Stimulated activated naive CD4-positive, alpha-beta T cell treated with Interleukin-2 at 50 U/mL for 16 hours (primary cell): ENCODE results near the gene DOK1.

ENCODE experiments used
- DNase-seq: peaks from one replicate; lab custom pipeline; 2025; lab: John Stamatoyannopoulos, UW

The DOK1 gene

DNA sequence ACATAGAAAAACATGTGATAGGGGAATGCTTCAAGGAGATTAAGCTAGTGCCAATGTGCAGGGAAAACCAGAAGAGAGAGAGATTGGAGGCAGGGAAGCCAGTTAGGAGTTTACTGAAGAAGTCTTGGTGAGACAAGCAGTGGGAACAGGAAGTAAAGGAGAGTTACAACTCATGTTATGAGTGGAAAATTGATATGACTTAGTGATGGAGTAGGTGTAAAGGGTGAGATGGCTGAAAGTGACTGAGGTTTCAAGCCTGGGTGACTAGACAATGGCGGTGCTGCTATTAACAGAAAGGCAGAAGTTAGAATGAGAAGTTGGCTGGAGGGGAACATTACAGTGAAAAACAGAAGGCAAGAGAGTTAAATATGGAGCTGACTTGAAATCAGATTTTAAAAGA lies 16.5 kb downstream of the DOK1 start:
- DNase-seq: no peak

DNA sequence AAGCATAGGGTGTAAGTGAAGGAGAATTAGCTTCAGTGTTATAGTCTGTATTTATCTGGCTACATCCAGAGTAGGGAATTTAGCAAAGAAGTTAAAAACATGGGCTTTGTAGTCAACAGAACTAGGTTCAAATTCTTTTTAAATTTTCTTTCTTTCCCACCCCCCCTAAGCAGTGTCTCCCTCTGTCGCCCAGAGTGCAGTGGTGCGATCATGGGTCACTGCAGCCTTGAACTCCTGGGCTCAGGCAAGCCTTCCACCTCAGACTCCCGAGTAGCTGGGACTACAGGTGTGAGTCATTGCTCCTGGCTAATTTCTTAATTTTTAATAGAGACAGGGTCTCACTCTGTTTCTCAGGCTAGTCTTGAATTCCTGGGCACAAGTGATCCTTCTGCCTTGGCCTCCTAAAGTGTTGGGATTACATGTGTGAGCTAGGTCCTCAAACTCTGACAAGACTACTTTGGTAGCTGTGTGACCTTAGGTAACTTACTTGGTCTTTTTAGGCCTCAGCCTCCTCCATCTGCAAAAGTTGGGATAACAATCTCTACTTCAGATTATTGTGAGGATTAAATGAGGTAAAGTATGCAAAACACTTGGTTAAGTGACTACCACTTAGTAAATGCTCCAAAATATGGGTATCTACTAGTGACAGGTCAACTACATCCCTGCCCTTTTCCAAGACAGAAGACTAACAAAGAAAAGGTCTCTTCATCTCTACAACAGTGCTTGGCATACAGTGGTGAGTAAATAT lies 17.8 kb downstream of the DOK1 start:
- DNase-seq: no peak

DNA sequence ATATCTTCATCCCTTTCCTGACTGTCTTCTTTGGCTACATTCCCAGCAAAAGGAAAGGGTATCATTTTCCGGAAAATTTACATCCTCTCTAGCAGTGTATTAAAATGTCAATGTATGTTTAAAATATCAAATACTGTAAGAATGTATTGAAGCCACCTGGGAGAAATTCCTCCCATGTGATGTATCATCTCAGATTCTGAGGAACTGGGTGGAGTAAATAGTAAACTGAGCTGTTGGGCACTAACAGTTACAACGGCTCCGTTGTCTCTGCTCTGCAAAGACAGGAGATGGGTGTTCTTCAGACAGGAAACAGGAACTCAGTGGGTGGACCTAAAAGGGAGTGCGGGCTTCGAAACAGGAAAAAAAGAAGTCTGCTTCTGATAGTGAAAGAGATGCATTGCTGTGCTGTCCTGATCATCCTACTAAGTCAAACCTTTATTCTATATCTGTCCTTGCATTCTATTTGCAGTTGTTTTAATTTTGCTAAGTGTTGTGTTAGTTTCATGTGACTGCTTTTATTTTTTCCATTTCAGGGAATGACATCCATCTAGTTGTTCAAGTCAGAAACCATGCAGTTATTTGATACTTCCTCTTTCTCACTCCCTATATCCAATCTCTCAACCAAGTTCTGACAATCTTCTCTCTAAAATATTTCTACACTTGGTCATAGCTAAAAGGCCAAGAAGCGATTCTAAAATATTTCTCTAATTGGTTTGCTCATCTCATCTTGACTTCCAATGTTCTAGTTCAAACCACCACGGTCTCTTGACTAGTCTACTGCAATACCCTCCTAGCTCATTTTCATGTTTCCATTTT lies 19.4 kb downstream of the DOK1 start:
- no peak for DNase-seq

- no peak for DNase-seq
These were observed 20.8 kb downstream of the DOK1 start for GRCh38 chr2:74575320-74575719.

GRCh38 chr2:74576211-74576862 lies 21.8 kb downstream of the DOK1 start:
- DNase-seq: no peak

- no peak for DNase-seq
These were observed 22.3 kb downstream of the DOK1 start for GRCh38 chr2:74576863-74577229.

DNA sequence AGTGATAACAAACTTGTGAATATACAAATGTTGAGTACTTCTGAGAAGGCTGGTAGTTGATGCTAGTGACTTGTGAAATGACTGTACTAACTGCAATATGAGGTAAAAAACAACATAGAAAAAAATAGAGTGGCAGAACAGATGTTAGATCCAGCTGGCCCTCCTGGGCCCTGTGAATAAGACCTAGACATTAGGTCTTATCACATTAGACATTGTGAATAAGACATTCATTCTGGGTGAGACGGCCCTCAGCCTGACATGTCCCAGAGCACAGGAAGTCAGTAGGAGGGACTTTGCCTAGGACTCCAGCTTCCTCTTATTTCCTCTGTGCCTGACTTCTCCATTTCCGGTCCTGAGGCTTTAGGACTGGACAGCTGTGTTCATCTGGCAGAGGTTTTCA lies 22.9 kb downstream of the DOK1 start:
- no peak for DNase-seq

DNA sequence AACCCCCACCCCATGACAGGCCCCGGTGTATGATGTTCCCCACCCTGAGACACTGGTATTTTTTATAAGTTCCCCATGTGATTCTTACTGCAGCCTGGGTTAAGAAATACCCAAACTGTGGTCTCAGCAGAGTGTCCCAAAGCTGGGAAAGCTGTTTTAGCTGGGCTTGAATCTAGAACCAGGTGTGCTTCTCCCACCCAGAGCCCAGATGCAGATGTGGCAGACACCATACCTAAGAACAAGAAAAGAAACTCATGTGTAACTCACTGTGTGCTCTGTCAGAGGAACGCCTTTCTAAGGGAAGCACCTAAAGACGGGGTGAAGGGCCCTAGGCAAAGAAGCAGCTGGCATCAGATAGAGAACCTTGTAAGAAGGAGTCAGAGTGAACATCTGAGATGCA lies 23.9 kb downstream of the DOK1 start:
- no peak for DNase-seq

- DNase-seq: no peak
These were observed 26.9 kb downstream of the DOK1 start for GRCh38 chr2:74581463-74581862.

- no peak for DNase-seq
These were observed 27.7 kb downstream of the DOK1 start for GRCh38 chr2:74582184-74582583.

- no peak for DNase-seq
These were observed 29.0 kb downstream of the DOK1 start for GRCh38 chr2:74583504-74583903.

GRCh38 chr2:74584088-74584645 lies 29.6 kb downstream of the DOK1 start:
- DNase-seq: no peak

DNA sequence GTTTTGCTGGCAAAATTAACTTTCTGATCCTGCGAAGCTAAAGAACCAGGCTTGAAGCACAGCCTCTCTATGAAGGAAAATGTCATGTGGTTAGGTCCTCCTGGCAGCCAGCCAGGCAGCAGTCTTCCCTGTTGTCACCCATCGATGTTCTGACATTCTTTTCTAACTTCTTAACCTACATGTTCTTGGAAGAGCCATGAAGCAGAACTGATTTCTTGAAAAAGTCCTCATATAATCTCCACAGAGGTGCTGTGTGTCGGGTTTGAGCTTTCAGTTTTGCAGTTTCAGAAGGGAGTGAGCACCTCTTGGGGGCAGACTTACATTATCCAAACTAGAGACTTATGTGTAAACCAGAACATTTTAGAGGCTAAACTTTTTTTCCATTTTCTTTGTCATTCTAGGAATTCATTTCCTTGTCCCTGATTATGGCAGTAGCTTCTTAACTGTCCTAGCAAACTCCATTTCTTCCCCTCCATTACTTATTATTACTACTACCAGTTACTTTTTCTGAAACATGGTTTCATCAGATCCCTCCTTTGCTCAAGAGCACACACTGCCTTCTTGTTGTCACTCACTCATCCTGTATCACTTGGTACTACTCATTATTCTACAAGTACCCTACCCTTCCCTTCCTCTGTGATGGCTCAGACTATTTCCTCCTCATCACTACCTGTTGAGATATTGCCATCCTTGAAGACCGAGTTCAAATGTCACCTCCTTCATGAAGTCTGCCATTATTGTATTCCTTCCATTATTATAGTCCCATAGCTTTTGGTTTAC lies 31.1 kb downstream of the DOK1 start:
- no peak for DNase-seq

DNA sequence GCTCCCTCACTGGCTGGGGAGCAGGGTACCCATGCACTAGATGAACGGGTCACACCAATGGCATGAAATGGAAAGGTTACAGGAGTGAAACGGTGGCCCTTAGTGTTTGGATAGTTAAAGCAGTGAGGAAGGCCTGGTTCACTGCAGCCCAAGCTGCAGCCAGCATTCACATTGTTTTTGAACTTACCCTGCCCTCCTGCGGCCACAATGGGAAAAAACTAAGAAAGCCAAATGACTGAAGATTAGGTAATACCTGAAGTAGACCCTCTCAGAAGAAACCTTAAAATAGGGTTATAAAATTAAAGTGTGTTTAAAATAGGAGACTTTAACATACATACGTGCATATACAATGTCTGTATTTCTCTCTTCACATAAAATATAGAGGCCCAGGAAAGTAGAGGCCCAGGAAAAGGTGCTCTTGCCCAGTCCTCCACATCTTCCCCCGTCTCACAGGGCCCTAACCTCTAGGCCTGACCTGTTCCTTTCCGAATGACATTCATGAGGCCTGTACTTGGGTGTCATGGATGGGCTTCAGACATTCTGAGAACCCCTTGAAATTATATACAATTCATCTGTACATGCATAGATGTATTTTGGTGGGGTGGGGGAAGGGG lies 33.3 kb downstream of the DOK1 start:
- peak; percentile 33 for DNase-seq

DNA sequence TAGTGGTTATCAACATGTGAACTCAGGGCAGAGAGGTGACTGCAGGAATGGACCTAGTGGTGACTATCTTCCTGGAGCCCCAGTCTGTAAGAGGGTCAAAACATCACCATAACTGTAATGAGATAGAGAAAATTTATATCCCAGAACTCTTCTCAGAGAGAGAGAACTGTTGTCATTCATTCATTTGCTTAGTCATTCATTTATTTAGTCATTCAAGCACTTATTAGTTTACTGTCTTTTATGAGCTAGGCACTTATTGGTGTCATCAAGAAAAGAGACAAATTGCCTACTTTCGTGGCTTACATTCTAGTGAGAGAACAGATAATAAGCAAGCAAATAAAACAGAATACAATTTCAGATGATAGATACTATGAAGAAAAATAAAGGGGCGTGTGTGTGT lies 34.1 kb downstream of the DOK1 start:
- DNase-seq: no peak

- no peak for DNase-seq
These were observed 39.6 kb downstream of the DOK1 start for GRCh38 chr2:74593826-74594772.

GRCh38 chr2:74596584-74596983 lies 42.1 kb downstream of the DOK1 start:
- DNase-seq: no peak

- no peak for DNase-seq
These were observed 42.9 kb downstream of the DOK1 start for GRCh38 chr2:74597410-74597809.

GRCh38 chr2:74599676-74600075 lies 45.2 kb downstream of the DOK1 start:
- DNase-seq: no peak

DNA sequence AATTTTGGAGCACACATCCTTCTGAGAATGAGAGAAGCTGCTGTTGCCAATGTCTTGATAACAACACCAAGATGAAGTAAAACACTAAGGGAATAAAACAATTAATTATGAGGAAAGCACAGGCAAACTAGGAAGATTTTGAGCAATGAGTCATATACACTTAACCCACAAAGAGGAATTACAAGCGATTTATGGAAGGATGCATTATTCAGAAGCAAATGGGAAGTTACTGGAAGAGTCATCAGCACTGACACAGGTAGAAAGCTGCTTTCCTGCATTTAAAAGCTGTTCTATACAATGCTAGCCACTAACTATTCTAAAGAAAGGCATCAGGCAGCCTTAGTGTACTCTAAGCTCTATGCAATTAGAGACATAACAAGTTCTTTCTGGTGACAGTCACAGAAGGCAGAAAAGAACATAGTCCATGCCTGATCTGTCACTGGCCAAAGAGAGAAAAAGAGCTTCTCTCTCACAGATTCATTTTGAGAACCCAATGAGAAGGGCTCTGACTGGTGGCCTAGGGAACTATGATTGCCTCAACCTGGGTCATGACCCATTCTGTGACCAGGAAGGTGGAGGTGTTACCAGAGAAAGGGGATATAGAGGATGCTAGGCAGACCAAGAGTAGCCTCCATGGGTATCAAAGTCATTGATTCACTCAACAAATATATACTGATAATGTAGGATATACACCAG lies 48.2 kb downstream of the DOK1 start:
- no peak for DNase-seq
